ENCODE data around the gene TEX30.
"Not testable (repeated sequence)": the region's sequence is repeated elsewhere in the genome, so short reads cannot be mapped to it uniquely, and the experiment has no call there.

DNA sequence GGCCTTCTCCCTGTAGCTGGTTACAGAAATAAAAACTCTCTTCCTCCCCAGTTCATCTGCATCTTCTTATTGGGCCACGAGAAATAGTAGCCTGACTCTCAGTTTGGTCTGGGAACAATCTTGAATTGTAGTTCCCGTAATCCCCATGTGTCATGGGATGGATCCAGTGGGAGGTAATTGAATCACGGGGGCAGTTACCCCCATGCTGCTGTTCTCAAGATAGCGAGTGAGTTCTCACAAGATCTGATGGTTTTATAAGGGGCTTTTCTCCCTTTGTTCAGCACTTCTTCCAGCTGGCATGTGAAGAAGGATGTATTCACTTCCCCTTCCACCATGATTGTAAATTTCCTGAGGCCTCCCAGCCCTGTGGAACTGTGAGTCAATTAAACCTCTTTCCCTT is 7.1 kb upstream of the TEX30 start:
- not testable (repeated sequence) for TF ChIP-seq EZH2 (IDR thresholded peaks at IDR 0.05; ENCODE audit: low read length)
- TF ChIP-seq, protein P1, sequence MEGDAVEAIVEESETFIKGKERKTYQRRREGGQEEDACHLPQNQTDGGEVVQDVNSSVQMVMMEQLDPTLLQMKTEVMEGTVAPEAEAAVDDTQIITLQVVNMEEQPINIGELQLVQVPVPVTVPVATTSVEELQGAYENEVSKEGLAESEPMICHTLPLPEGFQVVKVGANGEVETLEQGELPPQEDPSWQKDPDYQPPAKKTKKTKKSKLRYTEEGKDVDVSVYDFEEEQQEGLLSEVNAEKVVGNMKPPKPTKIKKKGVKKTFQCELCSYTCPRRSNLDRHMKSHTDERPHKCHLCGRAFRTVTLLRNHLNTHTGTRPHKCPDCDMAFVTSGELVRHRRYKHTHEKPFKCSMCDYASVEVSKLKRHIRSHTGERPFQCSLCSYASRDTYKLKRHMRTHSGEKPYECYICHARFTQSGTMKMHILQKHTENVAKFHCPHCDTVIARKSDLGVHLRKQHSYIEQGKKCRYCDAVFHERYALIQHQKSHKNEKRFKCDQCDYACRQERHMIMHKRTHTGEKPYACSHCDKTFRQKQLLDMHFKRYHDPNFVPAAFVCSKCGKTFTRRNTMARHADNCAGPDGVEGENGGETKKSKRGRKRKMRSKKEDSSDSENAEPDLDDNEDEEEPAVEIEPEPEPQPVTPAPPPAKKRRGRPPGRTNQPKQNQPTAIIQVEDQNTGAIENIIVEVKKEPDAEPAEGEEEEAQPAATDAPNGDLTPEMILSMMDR (optimal IDR thresholded peaks at IDR 0.05 in 1 of 3, IDR thresholded peaks at IDR 0.05 in 1 of 3, conservative IDR thresholded peaks at IDR 0.05 in 1 of 3; ENCODE audit: extremely low read depth in 1 of 3, insufficient read depth in 2 of 3, low read length in 3 of 3): not testable (repeated sequence)

All from keratinocyte (primary cell).